Gastrocnemius medialis (tissue), 4 donors: ENCODE results near the gene APC2. TPM values are rescaled to one million over a fixed set of nuclear protein-coding genes. Genes with fewer than 3 reads are reported as not detected.
A peak's percentile ranks its signal among the peaks of the same experiment; 100 is the strongest.

ENCODE experiments used
- ATAC-seq, 2 donors: fragments of 150-250 bp; one replicate each; pipeline ENCODE4 v1.9.1; 2016
- DNase-seq, 2 donors: peaks; one replicate each; pipeline ENCODE4 v3.0.0-alpha.2; 2019
- H3K27ac ChIP-seq, 4 donors: fragments of 200-600 bp; sonication (generic); 1 replicate in 1 of 4; 2 replicates in 3 of 4; pipeline ENCODE4 v1.5.1; 2016 to 2018; ENCODE audit warnings: mild to moderate bottlenecking in 2 of 4, moderate library complexity in 1 of 4
- H3K27me3 ChIP-seq, 3 donors: fragments of 200-600 bp; sonication (generic) in 2 of 3; 1 replicate in 1 of 3; 2 replicates in 2 of 3; pipeline versions ENCODE4 v1.5.1 to v1.6.0; 2016 to 2019; ENCODE audit warnings: mild to moderate bottlenecking in 1 of 3, moderate library complexity in 1 of 3
- H3K36me3 ChIP-seq, 2 donors: fragments of 200-600 bp; sonication (generic) in 1 of 2; one replicate each; pipeline ENCODE4 v1.5.1; 2017 to 2018
- H3K4me1 ChIP-seq, 2 donors: fragments of 200-600 bp; sonication (generic) in 1 of 2; one replicate each; pipeline ENCODE4 v1.5.1; 2016 to 2017; ENCODE audit warnings: mild to moderate bottlenecking in 2 of 2
- H3K4me3 ChIP-seq, 4 donors: fragments of 200-600 bp; sonication (generic) in 3 of 4; 1 replicate in 1 of 4; 2 replicates in 3 of 4; pipeline ENCODE4 v1.5.1; 2016 to 2019; ENCODE audit warnings: mild to moderate bottlenecking in 2 of 4
- H3K9me3 ChIP-seq, 3 donors: fragments of 200-600 bp; sonication (generic) in 2 of 3; 1 replicate in 1 of 3; 2 replicates in 2 of 3; pipeline ENCODE4 v1.5.1; 2016 to 2019
- CTCF ChIP-seq, 5 experiments: fragments of 450-650 bp in 3 of 5; fragments of 200-600 bp in 2 of 5; sonication (generic) in 2 of 5; IDR thresholded peaks in 4 of 5; conservative IDR thresholded peaks in 1 of 5; 1 replicate in 4 of 5; 2 replicates in 1 of 5; pipeline ENCODE4 v1.5.1; 2016 to 2019; ENCODE audit warnings: antibody characterized with exemption in 5 of 5, mild to moderate bottlenecking in 3 of 5, moderate library complexity in 3 of 5
- POLR2A ChIP-seq, 2 donors: fragments of 450-650 bp; IDR thresholded peaks; one replicate each; pipeline ENCODE4 v1.6.1; 2017; ENCODE audit warnings: antibody characterized with exemption in 2 of 2, mild to moderate bottlenecking in 2 of 2, moderate library complexity in 2 of 2
- in situ Hi-C, 4 donors: fragments of 200-750 bp; cut with MboI; loops; one replicate each; pipeline versions ENCODE4 v1.15.0 to v1.8.0; 2017; ENCODE audit warnings: low sequenced_read_pairs in 4 of 4
- intact Hi-C: fragments of 100-400 bp; cut with DNase I; formaldehyde crosslinking; loops from one replicate; pipeline ENCODE4 v1.15.1; 2023; ENCODE audit warnings: low total_unique reads
- total RNA-seq, 4 donors: library from RNA; depleted of rRNA; stranded (reverse); fragments of >200 nt; gene quantifications; one replicate each; pipeline versions ENCODE4 v1.1.0 to v1.2.3, GENCODE V29; 2016

Gene APC2
- total RNA-seq, 4 donors from 2014 or later, result 0.04 TPM; not detected in 3

- Histone ChIP-seq H3K36me3 (no peaks in the 10 kb centered on the region), H3K27me3 (no peaks in the 10 kb centered on the region), H3K4me1 (peaks cover 7 to 9% of the 10 kb centered on the region in 2 donors), H3K27ac (peak overlapping the region; percentile 88 to 99 (median 91)), H3K9me3 (no peaks in the 10 kb centered on the region), H3K4me3 (peak overlapping the region in 3 of 4 donors; percentile 62 to 90 (median 64))
- no peak for DNase-seq
- intact Hi-C loops (loop anchor here (2.0 to 5.0 kb wide), 3 partner anchors 19 to 125 kb away; partner anchors contain the start of genes FAM174C and NDUFS7), in situ Hi-C loops (no loop called here)
- ATAC-seq, result no peak
- no peak for TF ChIP-seq CTCF (IDR thresholded peaks at IDR 0.05 in 4 of 5, conservative IDR thresholded peaks at IDR 0.05 in 1 of 5)
- no peak for TF ChIP-seq POLR2A (IDR thresholded peaks at IDR 0.05)
These were observed 48.1 kb upstream of the APC2 start for GRCh38 chr19:1401889-1402217.

GRCh38 chr19:1402411-1403070 lies 47.4 kb upstream of the APC2 start:
- intact Hi-C loops, result loop anchor here (5.0 kb wide), 2 partner anchors 50 to 125 kb away; partner anchors contain the start of gene FAM174C
- Histone ChIP-seq H3K27ac (peak overlapping the region in 3 of 4 donors; percentile 26 to 99 (median 91)), H3K4me3 (no peak overlapping the region), H3K9me3 (no peaks in the 10 kb centered on the region), H3K36me3 (no peaks in the 10 kb centered on the region), H3K27me3 (no peaks in the 10 kb centered on the region), H3K4me1 (peaks cover 3 to 9% of the 10 kb centered on the region in 2 donors)
- ATAC-seq, result no peak
- no peak for TF ChIP-seq CTCF (IDR thresholded peaks at IDR 0.05 in 4 of 5, conservative IDR thresholded peaks at IDR 0.05 in 1 of 5)
- TF ChIP-seq POLR2A (IDR thresholded peaks at IDR 0.05), result no peak
- DNase-seq, result no peak
- in situ Hi-C loops, result no loop called here

GRCh38 chr19:1406774-1407527 lies 43.0 kb upstream of the APC2 start:
- ATAC-seq, result peak; percentile 76 to 84
- in situ Hi-C loops, result no loop called here
- DNase-seq, result peak; percentile 97 to 99
- H3K9me3 ChIP-seq, result no peaks in the 10 kb centered on the region
- H3K36me3 ChIP-seq, result no peaks in the 10 kb centered on the region
- intact Hi-C loops, result loop anchor here (1.0 kb wide), 2 partner anchors 24 to 31 kb away; partner anchors contain the start of genes NDUFS7 and RPS15
- H3K4me3 ChIP-seq, result peak overlapping the region; percentile 59 to 75 (median 70)
- H3K27ac ChIP-seq, result peak overlapping the region; percentile 90 to 95 (median 92)
- peaks cover 32 to 33% of the 10 kb centered on the region in 2 donors for H3K4me1 ChIP-seq
- no peaks in the 10 kb centered on the region for H3K27me3 ChIP-seq
- TF ChIP-seq POLR2A (IDR thresholded peaks at IDR 0.05) (peak in 1 of 2 donors; percentile 24), CTCF (IDR thresholded peaks at IDR 0.05 in 4 of 5, conservative IDR thresholded peaks at IDR 0.05 in 1 of 5) (peak in 4 of 5 experiments; percentile 24 to 46 (median 34))

GRCh38 chr19:1407528-1408299 lies 42.2 kb upstream of the APC2 start, which contains the start of gene DAZAP1:
Gene DAZAP1 (plus strand): TSS chr19:1407586. CDS start chr19:1407774, 188 bp downstream.
- in situ Hi-C loops (no loop called here), intact Hi-C loops (loop anchor here (1.0 kb wide), 2 partner anchors 24 to 31 kb away; partner anchors contain the start of genes NDUFS7 and RPS15)
- no peaks in the 10 kb centered on the region for H3K27me3 ChIP-seq
- peak; percentile 78 to 82 for TF ChIP-seq POLR2A (IDR thresholded peaks at IDR 0.05)
- TF ChIP-seq CTCF (IDR thresholded peaks at IDR 0.05 in 4 of 5, conservative IDR thresholded peaks at IDR 0.05 in 1 of 5), result no peak
- ATAC-seq (peak in 1 of 2 donors; percentile 7), DNase-seq (no peak)
- H3K27ac ChIP-seq, result peak within 1 kb of the TSS; percentile 92 to 98 (median 94)
- H3K4me1 ChIP-seq, result peaks cover 40% of the 10 kb centered on the region in 2 donors
- no peaks in the 10 kb centered on the region for H3K36me3 ChIP-seq
- no peaks in the 10 kb centered on the region for H3K9me3 ChIP-seq
- peak within 1 kb of the TSS; percentile 75 to 95 (median 85) for H3K4me3 ChIP-seq
